ENCODE measurements around the gene CWC22.

GRCh38 chr2:180048251-180048650 is 41.2 kb upstream of the CWC22 start:
- no peak for TF ChIP-seq EZH2 (IDR thresholded peaks at IDR 0.05)
- no peak for TF ChIP-seq POLR2AphosphoS5 (IDR thresholded peaks at IDR 0.05; ENCODE audit: borderline replicate concordance, low read depth, low read length)
- no peak for TF ChIP-seq FOXP2 (optimal IDR thresholded peaks at IDR 0.05; ENCODE audit: control extremely low read depth, extremely low read length, insufficient read depth)
